SK-N-SH (cell line): ENCODE results near the gene NAP1L3. TPM values are rescaled to one million over a fixed set of nuclear protein-coding genes. Genes with fewer than 3 reads are reported as not detected.

ENCODE experiments used
- CTCF ChIA-PET: fragments of 300-600, 350-600 bp; formaldehyde crosslinking; extraction: SDS; loops from one replicate; lab custom pipeline; 2021; lab: Yijun Ruan, JAX
- POLR2A ChIA-PET: fragments of 350-600 bp; sonication (Branson Sonifier 250); formaldehyde crosslinking; extraction: SDS; loops from one replicate; lab custom pipeline; 2020; ENCODE audit warnings: antibody characterized with exemption, inconsistent platforms; lab: Yijun Ruan, JAX
- DNase-seq: peaks from one replicate; pipeline ENCODE4 v3.0.0; 2012
- H2AFZ ChIP-seq: fragments of 200-600 bp; sonication (generic); 2 replicates; pipeline ENCODE4 v1.8.1; 2016; ENCODE audit warnings: antibody characterized with exemption, mild to moderate bottlenecking, low read depth
- H3F3A ChIP-seq: fragments of 200-600 bp; sonication (generic); replicated peaks from 2 replicates; pipeline ENCODE3; 2016; ENCODE audit warnings: antibody characterized with exemption, mild to moderate bottlenecking; ENCODE audit not compliant: insufficient read depth
- H3K27ac ChIP-seq, 2 experiments: fragments of 200-500 bp in 1 of 2; fragments of 200-600 bp in 1 of 2; sonication (Bioruptor generic) in 1 of 2; sonication (generic), shearing (Covaris generic) in 1 of 2; 2 replicates each; pipeline versions ENCODE4 v1.5.1 to v1.6.1; 2014 to 2016; ENCODE audit warnings: low read depth in 2 of 2, inconsistent platforms in 1 of 2, low read length in 1 of 2, mild to moderate bottlenecking in 1 of 2, mixed read lengths in 1 of 2
- H3K27me3 ChIP-seq: fragments of 200-600 bp; sonication (generic), shearing (Covaris generic); 2 replicates; pipeline ENCODE4 v1.6.1; 2016; ENCODE audit warnings: mixed run types; ENCODE audit not compliant: insufficient read depth
- H3K36me3 ChIP-seq, 2 experiments: fragments of 200-500 bp in 1 of 2; fragments of 200-600 bp in 1 of 2; sonication (Bioruptor generic) in 1 of 2; sonication (generic) in 1 of 2; replicated peaks in 1 of 2; 2 replicates each; pipeline versions ENCODE3 to v1.5.1; 2014 to 2016; ENCODE audit warnings: low read length in 1 of 2, mild to moderate bottlenecking in 1 of 2; ENCODE audit not compliant: insufficient read depth in 2 of 2, control insufficient read depth in 1 of 2
- H3K4me1 ChIP-seq, 2 experiments: fragments of 200-500 bp in 1 of 2; fragments of 200-600 bp in 1 of 2; sonication (Bioruptor generic) in 1 of 2; sonication (generic), shearing (Covaris generic) in 1 of 2; 2 replicates each; pipeline versions ENCODE4 v1.5.1 to v1.6.1; 2014 to 2016; ENCODE audit warnings: low read depth in 1 of 2, low read length in 1 of 2, mixed run types in 1 of 2; ENCODE audit not compliant: insufficient read depth in 2 of 2, control insufficient read depth in 1 of 2
- H3K4me2 ChIP-seq: fragments of 200-600 bp; sonication (generic), shearing (Covaris generic); 2 replicates; pipeline ENCODE4 v1.6.1; 2017; ENCODE audit warnings: mixed run types
- H3K4me3 ChIP-seq, 2 experiments: fragments of 200-500 bp in 1 of 2; fragments of 200-600 bp in 1 of 2; sonication (Bioruptor generic) in 1 of 2; sonication (generic), shearing (Covaris generic) in 1 of 2; 2 replicates each; pipeline versions ENCODE4 v1.5.1 to v1.8.1; 2014 to 2016; ENCODE audit warnings: low read depth in 2 of 2, inconsistent platforms in 1 of 2, low read length in 1 of 2, mild to moderate bottlenecking in 1 of 2, mixed read lengths in 1 of 2, moderate library complexity in 1 of 2
- H3K79me2 ChIP-seq: fragments of 200-600 bp; sonication (generic); 2 replicates; pipeline ENCODE4 v1.8.1; 2017; ENCODE audit warnings: mild to moderate bottlenecking; ENCODE audit not compliant: insufficient read depth
- H3K9ac ChIP-seq: fragments of 200-600 bp; sonication (generic); 2 replicates; pipeline ENCODE4 v1.6.1; 2017; ENCODE audit warnings: mixed run types
- H3K9me2 ChIP-seq: fragments of 200-600 bp; sonication (generic); 2 replicates; pipeline ENCODE4 v1.6.1; 2017; ENCODE audit warnings: mixed run types
- H3K9me3 ChIP-seq: fragments of 200-600 bp; sonication (generic); 2 replicates; pipeline ENCODE4 v1.6.1; 2017; ENCODE audit warnings: mixed run types, mild to moderate bottlenecking, moderate library complexity
- H4K20me1 ChIP-seq: fragments of 200-600 bp; sonication (generic); 2 replicates; pipeline ENCODE4 v1.6.1; 2017; ENCODE audit warnings: mild to moderate bottlenecking, mixed run types; ENCODE audit not compliant: insufficient read depth
- CHD2 ChIP-seq: fragments of 150-350 bp; IDR thresholded peaks from 2 replicates; pipeline ENCODE4 v1.6.1; 2018; ENCODE audit warnings: low read length; ENCODE audit not compliant: partially characterized antibody
- FOSL2 ChIP-seq: IDR thresholded peaks from 2 replicates; pipeline ENCODE4 v1.4.0; 2012; ENCODE audit warnings: low read depth, mild to moderate bottlenecking, moderate library complexity, borderline replicate concordance
- PBX3 ChIP-seq: IDR thresholded peaks from 2 replicates; pipeline ENCODE4; 2012
- RCOR1 ChIP-seq: fragments of 150-350 bp; IDR thresholded peaks from 2 replicates; pipeline ENCODE4 v1.6.1; 2017; ENCODE audit warnings: antibody characterized with exemption, low read length
- TCF12 ChIP-seq: IDR thresholded peaks from 2 replicates; pipeline ENCODE4 v1.4.0; 2012
- WGBS: methylation state at CpG from one replicate; pipeline ENCODE4 v1.1.6; 2017; ENCODE audit warnings: low lambda C conversion rate; 5-methylcytosine and 5-hydroxymethylcytosine counted together
- polyA plus RNA-seq, 3 experiments: library from polyadenylated mRNA; depleted of rRNA; stranded (reverse); fragments of >200 nt; gene quantifications; 2 replicates each; pipeline ENCODE4 v1.2.3, GENCODE V29; 2012
- TF ChIP-seq, protein P1 (sequence below): IDR thresholded peaks from 2 replicates; pipeline ENCODE4 v1.4.0; 2012; ENCODE audit warnings: low read depth, borderline replicate concordance

Gene NAP1L3
- polyA plus RNA-seq, 1 of the 3 experiments (the other 2 are of a cell fraction): 2.0 TPM

GRCh38 chrX:93673869-93674271 lies 492 bp upstream of the NAP1L3 start, which contains the start of gene FAM133A:
Gene FAM133A (plus strand): TSS chrX:93674206. CDS start chrX:93709420, 35,214 bp downstream.
- Histone ChIP-seq H3K4me2 (peak within 1 kb of the TSS; percentile 82), H3K27me3 (no peaks in the 10 kb centered on the region), H3K4me1 (no peaks in the 10 kb centered on the region), H4K20me1 (no peaks in the 10 kb centered on the region), H3K9ac (peak within 1 kb of the TSS; percentile 65), H3K79me2 (no peaks in the 10 kb centered on the region), H3K9me3 (no peaks in the 10 kb centered on the region), H2AFZ (peak within 1 kb of the TSS; percentile 79), H3F3A (peaks cover 4% of the 10 kb centered on the region), H3K36me3 (no peaks in the 10 kb centered on the region), H3K9me2 (no peaks in the 10 kb centered on the region), H3K27ac (peak within 1 kb of the TSS; percentile 30 to 64), H3K4me3 (peak within 1 kb of the TSS; percentile 74 to 83)
- peak; percentile 28 for DNase-seq
- 0 out of 2 replicates have a peak, but pooled peaks have one; percentile 26 for TF ChIP-seq RCOR1
- no peak for TF ChIP-seq FOSL2
- peak; percentile 9; the same call in 1 of the 2 replicates for TF ChIP-seq PBX3
- peak; percentile 48 for TF ChIP-seq TCF12
- ChIA-PET CTCF (no interaction called here), POLR2A (no interaction called here)
- WGBS: 2% methylated on average over 11 of the region's 11 CpGs

DNA sequence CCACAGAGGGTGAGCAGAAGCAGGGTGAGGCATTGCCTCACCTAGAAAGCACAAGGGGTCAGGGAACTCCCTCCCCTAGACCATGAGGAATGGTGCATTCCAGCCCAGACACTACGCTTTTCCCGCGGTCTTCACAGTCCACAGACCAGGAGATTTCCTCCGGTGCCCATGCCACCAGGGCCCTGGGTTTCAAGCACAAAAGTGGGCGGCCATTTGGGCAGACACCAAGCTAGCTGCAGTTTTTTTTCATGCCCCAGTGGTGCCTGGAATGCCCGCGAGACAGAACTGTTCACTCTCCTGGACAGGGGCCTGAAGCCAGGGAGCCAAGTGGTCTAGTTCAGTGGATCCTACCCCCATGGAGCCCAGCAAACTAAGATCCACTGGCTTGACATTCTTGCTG lies 12.8 kb downstream of the NAP1L3 start:
- Histone ChIP-seq H3F3A (no peaks in the 10 kb centered on the region), H3K4me2 (no peak overlapping the region), H3K9me2 (no peaks in the 10 kb centered on the region), H3K36me3 (no peaks in the 10 kb centered on the region), H4K20me1 (no peaks in the 10 kb centered on the region), H3K4me1 (no peaks in the 10 kb centered on the region), H2AFZ (no peak overlapping the region), H3K79me2 (no peaks in the 10 kb centered on the region), H3K27ac (no peak overlapping the region), H3K27me3 (no peaks in the 10 kb centered on the region), H3K9ac (no peak overlapping the region), H3K9me3 (no peaks in the 10 kb centered on the region), H3K4me3 (no peak overlapping the region)
- CTCF ChIA-PET: no interaction called here
- TF ChIP-seq CHD2: no peak
- POLR2A ChIA-PET: no interaction called here
- DNase-seq: no peak
- WGBS: 8% methylated on average over 4 of the region's 7 CpGs

- CTCF ChIA-PET: no interaction called here
- H3K27me3 ChIP-seq: no peaks in the 10 kb centered on the region
- no peak overlapping the region for H3K4me2 ChIP-seq
- POLR2A ChIA-PET: no interaction called here
- H3K4me3 ChIP-seq: no peak overlapping the region
- no peak overlapping the region for H2AFZ ChIP-seq
- H3K9me3 ChIP-seq: no peaks in the 10 kb centered on the region
- no peaks in the 10 kb centered on the region for H3K79me2 ChIP-seq
- no peaks in the 10 kb centered on the region for H3K9me2 ChIP-seq
- H3F3A ChIP-seq: no peaks in the 10 kb centered on the region
- no peaks in the 10 kb centered on the region for H3K4me1 ChIP-seq
- TF ChIP-seq, protein P1, sequence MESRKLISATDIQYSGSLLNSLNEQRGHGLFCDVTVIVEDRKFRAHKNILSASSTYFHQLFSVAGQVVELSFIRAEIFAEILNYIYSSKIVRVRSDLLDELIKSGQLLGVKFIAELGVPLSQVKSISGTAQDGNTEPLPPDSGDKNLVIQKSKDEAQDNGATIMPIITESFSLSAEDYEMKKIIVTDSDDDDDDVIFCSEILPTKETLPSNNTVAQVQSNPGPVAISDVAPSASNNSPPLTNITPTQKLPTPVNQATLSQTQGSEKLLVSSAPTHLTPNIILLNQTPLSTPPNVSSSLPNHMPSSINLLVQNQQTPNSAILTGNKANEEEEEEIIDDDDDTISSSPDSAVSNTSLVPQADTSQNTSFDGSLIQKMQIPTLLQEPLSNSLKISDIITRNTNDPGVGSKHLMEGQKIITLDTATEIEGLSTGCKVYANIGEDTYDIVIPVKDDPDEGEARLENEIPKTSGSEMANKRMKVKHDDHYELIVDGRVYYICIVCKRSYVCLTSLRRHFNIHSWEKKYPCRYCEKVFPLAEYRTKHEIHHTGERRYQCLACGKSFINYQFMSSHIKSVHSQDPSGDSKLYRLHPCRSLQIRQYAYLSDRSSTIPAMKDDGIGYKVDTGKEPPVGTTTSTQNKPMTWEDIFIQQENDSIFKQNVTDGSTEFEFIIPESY: no peak
- TF ChIP-seq CHD2: no peak
- H3K27ac ChIP-seq: no peak overlapping the region
- no peak for DNase-seq
- H3K9ac ChIP-seq: no peak overlapping the region
- no peaks in the 10 kb centered on the region for H4K20me1 ChIP-seq
- 0% methylated on average over 1 of the region's 1 CpG for WGBS
- no peaks in the 10 kb centered on the region for H3K36me3 ChIP-seq
These were observed 24.0 kb downstream of the NAP1L3 start for GRCh38 chrX:93649381-93649780.
